PFSK-1 (cell line): ENCODE results near the gene ANKS1A.

Source experiments
- POLR2AphosphoS5 ChIP-seq: IDR thresholded peaks from 2 replicates; pipeline ENCODE4 v1.6.1; 2012; ENCODE audit warnings: low read depth, mild to moderate bottlenecking, control low read depth, low read length, moderate library complexity
- SIN3A ChIP-seq: IDR thresholded peaks from 2 replicates; pipeline ENCODE4 v1.6.1; 2012; ENCODE audit warnings: mild to moderate bottlenecking, low read length, moderate library complexity, borderline replicate concordance; ENCODE audit not compliant: insufficient read depth
- TAF1 ChIP-seq: IDR thresholded peaks from 2 replicates; pipeline ENCODE4 v1.6.1; 2012; ENCODE audit warnings: low read length, control low read depth, borderline replicate concordance; ENCODE audit not compliant: insufficient read depth
- TF ChIP-seq, protein P1 (sequence below), 2 experiments: IDR thresholded peaks; 2 replicates each; pipeline versions ENCODE4 v1.6.1 to v1.8.0; 2011 to 2012; ENCODE audit warnings: low read depth in 2 of 2, low read length in 2 of 2, control low read depth in 1 of 2, inconsistent platforms in 1 of 2, mild to moderate bottlenecking in 1 of 2, moderate library complexity in 1 of 2; ENCODE audit not compliant: insufficient read depth in 1 of 2

DNA sequence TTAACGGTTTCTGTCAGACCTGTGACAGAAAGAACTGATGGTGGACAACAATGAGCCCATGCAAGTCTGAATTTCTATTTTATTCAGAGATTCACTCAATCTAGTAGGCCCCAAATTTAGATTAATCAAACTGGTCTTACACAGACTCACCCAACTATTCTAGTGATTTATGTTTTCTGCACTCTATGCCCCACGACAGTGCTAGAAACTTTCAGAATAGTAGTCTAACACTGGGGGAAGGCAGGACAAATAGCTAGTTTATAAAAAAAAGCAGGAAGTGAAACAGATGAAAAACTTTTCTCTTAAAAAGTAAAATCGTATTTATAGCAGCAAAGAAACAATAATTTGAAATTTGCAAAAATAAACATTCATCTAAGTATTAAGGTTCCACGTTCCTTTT lies 247.1 kb downstream of the ANKS1A start:
- TF ChIP-seq, protein P1, sequence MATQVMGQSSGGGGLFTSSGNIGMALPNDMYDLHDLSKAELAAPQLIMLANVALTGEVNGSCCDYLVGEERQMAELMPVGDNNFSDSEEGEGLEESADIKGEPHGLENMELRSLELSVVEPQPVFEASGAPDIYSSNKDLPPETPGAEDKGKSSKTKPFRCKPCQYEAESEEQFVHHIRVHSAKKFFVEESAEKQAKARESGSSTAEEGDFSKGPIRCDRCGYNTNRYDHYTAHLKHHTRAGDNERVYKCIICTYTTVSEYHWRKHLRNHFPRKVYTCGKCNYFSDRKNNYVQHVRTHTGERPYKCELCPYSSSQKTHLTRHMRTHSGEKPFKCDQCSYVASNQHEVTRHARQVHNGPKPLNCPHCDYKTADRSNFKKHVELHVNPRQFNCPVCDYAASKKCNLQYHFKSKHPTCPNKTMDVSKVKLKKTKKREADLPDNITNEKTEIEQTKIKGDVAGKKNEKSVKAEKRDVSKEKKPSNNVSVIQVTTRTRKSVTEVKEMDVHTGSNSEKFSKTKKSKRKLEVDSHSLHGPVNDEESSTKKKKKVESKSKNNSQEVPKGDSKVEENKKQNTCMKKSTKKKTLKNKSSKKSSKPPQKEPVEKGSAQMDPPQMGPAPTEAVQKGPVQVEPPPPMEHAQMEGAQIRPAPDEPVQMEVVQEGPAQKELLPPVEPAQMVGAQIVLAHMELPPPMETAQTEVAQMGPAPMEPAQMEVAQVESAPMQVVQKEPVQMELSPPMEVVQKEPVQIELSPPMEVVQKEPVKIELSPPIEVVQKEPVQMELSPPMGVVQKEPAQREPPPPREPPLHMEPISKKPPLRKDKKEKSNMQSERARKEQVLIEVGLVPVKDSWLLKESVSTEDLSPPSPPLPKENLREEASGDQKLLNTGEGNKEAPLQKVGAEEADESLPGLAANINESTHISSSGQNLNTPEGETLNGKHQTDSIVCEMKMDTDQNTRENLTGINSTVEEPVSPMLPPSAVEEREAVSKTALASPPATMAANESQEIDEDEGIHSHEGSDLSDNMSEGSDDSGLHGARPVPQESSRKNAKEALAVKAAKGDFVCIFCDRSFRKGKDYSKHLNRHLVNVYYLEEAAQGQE (IDR thresholded peaks at IDR 0.05; ENCODE audit: insufficient read depth in 1 of 2, low read depth in 2 of 2, low read length in 2 of 2), result no peak
- TF ChIP-seq TAF1 (no peak), POLR2AphosphoS5 (no peak), SIN3A (no peak)
